ENCODE results near the gene ANKFY1.

Gene ANKFY1, protein sequence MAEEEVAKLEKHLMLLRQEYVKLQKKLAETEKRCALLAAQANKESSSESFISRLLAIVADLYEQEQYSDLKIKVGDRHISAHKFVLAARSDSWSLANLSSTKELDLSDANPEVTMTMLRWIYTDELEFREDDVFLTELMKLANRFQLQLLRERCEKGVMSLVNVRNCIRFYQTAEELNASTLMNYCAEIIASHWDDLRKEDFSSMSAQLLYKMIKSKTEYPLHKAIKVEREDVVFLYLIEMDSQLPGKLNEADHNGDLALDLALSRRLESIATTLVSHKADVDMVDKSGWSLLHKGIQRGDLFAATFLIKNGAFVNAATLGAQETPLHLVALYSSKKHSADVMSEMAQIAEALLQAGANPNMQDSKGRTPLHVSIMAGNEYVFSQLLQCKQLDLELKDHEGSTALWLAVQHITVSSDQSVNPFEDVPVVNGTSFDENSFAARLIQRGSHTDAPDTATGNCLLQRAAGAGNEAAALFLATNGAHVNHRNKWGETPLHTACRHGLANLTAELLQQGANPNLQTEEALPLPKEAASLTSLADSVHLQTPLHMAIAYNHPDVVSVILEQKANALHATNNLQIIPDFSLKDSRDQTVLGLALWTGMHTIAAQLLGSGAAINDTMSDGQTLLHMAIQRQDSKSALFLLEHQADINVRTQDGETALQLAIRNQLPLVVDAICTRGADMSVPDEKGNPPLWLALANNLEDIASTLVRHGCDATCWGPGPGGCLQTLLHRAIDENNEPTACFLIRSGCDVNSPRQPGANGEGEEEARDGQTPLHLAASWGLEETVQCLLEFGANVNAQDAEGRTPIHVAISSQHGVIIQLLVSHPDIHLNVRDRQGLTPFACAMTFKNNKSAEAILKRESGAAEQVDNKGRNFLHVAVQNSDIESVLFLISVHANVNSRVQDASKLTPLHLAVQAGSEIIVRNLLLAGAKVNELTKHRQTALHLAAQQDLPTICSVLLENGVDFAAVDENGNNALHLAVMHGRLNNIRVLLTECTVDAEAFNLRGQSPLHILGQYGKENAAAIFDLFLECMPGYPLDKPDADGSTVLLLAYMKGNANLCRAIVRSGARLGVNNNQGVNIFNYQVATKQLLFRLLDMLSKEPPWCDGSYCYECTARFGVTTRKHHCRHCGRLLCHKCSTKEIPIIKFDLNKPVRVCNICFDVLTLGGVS

GRCh38 chr17:4263282-4264215 lies at the start of gene ANKFY1:
Gene ANKFY1 (minus strand): TSS chr17:4263979. CDS start chr17:4263941, 38 bp downstream.
- peak; percentile 94 for DNase-seq (ENCODE audit: low spot score)

GRCh38 chr17:4310354-4311060 lies 46.7 kb upstream of the ANKFY1 start:
- no peak for DNase-seq (ENCODE audit: low spot score)

DNA sequence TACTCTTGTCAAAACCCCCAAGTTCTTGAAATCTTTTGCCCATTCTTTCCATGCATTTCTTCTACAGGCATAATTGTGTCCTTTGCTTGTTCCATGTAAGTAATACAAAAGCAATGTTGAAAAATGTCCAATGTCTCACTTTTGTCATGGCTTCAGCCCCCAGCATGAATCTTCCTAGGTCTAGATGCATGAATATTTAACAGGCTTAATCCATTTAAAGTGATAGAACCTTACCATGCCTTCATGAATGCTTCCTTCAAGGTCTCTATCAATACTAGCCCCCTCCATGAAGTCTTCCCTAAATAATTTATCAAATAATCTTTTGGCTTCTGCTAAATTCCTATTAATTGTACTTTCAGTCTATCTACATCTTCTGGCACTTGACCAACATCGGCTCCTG lies 46.1 kb upstream of the ANKFY1 start:
- no peak for DNase-seq (ENCODE audit: low spot score)

GRCh38 chr17:4307179-4307930 lies 43.6 kb upstream of the ANKFY1 start:
- DNase-seq (ENCODE audit: low spot score): no peak

- no peak for DNase-seq (ENCODE audit: low spot score)
Observed at GRCh38 chr17:4305224-4305623, 41.4 kb upstream of the ANKFY1 start.

DNA sequence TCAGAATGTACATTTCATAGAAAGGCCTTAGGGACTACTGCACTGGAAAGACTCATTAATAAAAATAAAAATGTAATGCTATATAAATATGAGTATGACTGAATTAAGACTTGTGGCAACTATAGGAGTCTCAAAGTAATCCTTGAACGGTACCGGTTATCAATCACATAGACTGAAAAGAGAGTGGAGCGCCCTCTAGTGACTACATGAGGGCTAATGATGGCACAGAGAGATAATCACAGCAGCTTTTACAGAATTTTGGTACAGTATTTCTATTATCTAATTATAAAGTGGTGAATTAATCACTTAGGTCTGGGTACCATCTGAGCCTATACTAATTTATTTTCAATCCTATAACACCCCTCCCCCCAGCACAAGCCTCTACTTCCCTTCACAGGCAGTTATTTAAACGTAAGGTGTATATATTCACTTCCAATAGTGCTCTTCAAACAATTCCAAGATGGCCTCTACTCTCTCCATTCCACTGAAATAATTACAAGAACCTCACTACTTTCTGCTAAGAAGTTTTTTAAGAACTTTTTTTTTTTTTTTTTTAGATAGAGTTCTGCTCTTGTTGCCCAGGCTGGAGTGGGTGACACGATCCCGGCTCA lies 40.7 kb upstream of the ANKFY1 start:
- DNase-seq (ENCODE audit: low spot score): peak; percentile 82

DNA sequence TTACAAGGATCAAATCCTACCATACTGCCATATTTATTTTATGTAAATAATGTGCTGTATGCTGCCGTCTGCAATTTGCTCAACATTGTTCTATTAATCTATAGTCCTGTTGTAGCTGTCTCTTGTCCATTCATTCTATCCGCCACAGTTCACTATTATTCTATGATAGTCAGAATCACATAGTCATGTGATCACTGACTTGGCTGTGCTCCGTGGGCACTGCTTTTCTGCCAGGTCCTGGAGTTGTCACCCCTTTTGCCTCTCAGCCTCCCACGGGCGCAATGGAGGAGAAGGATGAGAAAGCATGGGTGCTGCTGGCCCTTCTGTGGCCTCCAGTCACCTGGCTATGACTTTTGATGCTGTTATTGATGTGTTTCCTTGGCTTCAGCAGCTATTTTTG lies 37.3 kb upstream of the ANKFY1 start:
- DNase-seq (ENCODE audit: low spot score): no peak

GRCh38 chr17:4297351-4297750 lies 33.6 kb upstream of the ANKFY1 start:
- DNase-seq (ENCODE audit: low spot score): no peak

DNA sequence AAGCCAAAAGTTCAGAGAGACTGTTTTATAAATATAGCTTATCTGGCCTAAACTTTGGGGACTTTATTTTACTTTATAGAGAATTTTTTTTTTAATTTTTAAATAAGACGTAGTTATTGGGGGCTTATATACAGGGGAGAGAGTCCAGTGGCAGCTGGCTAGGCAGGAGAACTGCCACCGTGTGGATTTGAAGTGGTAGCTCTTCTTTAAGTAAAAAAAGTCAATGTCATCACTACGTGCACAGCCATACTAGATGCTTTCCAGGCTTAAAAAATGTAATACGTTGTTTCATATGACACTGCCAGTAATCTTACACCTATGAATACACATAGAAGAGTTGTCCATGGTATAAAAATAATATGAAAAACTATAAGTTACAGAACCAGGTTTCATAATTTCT lies 31.9 kb upstream of the ANKFY1 start:
- DNase-seq (ENCODE audit: low spot score): no peak

DNA sequence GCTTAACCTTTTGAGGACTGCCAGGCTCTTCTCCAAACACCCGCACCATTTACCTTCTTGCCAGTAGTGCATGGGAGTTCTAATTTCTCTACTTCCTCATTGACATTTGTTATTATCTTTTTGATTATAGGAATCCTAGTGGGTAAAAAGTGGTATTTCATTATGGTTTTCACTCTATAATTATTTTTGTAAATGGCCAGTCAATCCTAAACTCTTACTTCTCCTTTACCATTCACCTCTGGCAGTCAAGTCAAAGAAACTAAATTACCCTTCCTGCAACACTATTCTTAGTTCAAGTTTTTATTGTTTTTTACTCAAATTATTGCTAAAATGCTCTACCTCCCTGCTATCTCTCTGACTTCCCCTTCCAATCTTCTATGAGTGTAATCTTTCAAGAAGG lies 29.8 kb upstream of the ANKFY1 start:
- no peak for DNase-seq (ENCODE audit: low spot score)

DNA sequence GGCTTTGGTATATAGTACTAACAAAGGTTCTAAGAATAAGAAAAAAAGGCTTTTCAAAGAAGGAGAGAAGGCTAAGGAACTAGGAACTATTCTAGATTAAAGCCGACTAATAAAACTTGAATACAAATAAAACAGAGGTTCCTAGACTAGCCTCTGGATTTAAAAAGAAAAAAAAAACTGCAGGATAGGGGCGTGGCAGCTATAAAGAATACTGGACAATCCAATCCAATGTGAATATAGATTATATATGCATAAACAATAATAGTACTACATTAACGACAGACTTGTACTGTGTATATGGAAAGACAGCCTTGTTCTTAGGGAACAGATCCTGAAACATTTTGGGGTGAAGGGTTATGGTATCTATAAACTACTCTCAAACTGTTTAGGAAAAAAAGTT lies 23.9 kb upstream of the ANKFY1 start:
- no peak for DNase-seq (ENCODE audit: low spot score)

DNA sequence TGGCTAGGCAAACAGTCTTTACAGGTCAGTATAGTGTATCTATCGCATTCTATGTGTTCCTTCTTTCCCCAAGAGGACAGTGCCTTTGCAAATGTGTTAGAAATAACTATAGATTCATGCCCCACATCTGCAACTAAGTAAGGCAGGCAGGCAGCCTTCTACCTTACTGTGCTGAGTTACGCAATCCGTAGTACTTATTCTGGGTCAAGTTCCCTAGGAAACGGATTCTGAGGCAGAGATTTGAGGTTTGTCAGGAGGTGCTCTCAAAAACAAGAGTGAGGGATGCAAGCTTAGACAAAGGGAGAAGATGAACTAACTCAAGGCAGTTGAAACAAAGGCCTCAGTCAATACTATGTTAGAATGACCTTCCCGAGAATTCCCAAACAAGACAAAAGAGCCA lies 12.7 kb upstream of the ANKFY1 start:
- DNase-seq (ENCODE audit: low spot score): no peak

DNA sequence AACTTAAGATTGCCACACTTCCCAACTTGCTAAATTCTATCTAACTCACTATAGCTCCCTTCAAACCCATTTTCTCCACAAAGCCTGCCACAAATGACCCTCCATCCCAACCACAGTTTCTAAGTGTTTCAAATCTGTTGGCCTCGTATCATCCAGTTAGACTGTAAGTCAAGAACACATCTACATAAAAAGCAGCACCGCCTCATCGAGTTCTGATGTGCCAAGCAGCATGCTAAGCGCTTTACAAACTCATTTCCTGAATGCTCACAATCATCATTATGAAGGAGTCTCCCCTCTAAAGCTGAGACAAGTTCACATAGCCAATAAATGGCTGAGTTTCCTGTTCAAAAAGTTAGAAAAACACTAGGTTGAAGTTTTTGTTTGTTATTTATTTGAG lies 9.2 kb upstream of the ANKFY1 start:
- DNase-seq (ENCODE audit: low spot score): no peak

- DNase-seq (ENCODE audit: low spot score): peak; percentile 23
Observed at GRCh38 chr17:4272213-4272971, 8.6 kb upstream of the ANKFY1 start.

- DNase-seq (ENCODE audit: low spot score): no peak
Observed at GRCh38 chr17:4270736-4271135, 7.0 kb upstream of the ANKFY1 start.

DNA sequence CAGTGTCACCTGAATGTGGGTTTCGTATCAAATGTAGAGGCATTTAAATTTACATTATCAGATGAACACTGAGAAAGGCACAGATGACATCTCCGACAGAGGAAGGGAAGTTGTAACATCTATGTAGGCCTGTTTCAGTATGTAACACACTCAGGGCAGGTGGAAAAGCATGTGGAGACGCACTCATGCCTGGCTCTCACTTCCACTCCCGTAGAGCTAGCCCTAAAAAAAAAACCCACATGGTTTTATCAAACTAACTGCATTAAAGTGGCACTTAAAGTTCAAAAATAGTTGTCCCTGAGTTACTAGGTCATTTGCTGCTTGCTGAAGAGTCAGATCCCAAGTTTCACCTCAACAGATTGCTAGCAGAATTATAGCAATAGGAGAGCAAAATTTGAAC lies 6.1 kb upstream of the ANKFY1 start:
- DNase-seq (ENCODE audit: low spot score): no peak

GRCh38 chr17:4267402-4267801 lies 3.6 kb upstream of the ANKFY1 start:
- no peak for DNase-seq (ENCODE audit: low spot score)

DNA sequence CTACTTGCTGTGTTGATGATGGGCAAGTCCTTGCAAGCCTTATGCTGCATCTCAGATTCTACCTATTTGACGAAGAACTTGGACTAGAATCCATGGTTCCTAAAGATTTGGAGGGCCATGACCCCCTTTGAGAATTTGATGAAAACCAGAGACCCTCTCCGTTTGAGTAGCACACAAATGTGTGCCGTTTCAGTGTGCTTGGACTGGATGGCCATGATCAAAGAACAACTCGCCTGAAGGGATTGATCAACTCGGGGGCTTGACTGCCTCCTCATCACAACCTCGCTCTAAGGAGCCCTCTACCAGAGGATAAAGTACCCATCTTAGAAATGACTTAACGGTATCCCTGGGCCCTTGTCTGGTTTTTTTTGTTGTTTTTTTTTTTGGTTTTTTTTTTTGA lies 2.8 kb upstream of the ANKFY1 start:
- DNase-seq (ENCODE audit: low spot score): no peak

DNA sequence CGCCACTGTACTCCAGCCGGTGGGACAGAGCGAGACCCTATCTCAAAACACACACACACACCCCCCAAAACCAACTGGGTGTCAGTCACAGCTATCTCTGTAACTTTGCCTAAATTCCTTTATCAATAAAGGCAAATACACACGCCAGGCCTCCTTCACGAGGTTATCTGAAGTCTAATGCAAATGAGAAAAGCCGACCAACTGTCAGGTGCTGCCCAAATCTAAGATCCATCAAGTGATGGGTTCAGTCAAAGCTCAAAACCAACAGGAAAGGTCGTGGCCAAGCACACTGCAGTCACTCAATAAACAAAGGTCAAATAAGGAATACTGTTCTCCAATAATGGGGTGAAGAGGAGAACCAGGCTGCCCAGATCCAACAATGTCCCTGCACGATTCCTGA lies 1.1 kb downstream of the ANKFY1 start:
- DNase-seq (ENCODE audit: low spot score): no peak

Measured in hematopoietic multipotent progenitor cell treated with erythropoietin and hydrocortisone succinate and interleukin-3 and kit ligand, for 17 days (in vitro differentiated cells).